Cardiac fibroblast (primary cell): ENCODE results near the gene SOCS2.

Experiments
- DNase-seq, 2 donors: peaks; one replicate each; pipeline versions ENCODE4 v3.0.0 to v3.0.0-alpha.2; 2010; ENCODE audit warnings: low read depth in 2 of 2
- H3K4me3 ChIP-seq, 2 donors: replicated peaks in 1 of 2; 1 replicate in 1 of 2; 2 replicates in 1 of 2; pipeline ENCODE4 v1.5.1; 2011; ENCODE audit warnings: low read depth in 2 of 2, low read length in 2 of 2, mild to moderate bottlenecking in 2 of 2, moderate library complexity in 1 of 2
- CTCF ChIP-seq: IDR thresholded peaks from one replicate; pipeline ENCODE4 v1.5.1; 2011; ENCODE audit warnings: low read depth, mild to moderate bottlenecking, low read length, inconsistent platforms

SOCS2 gene

GRCh38 chr12:93567174-93567573 lies 5.3 kb upstream of the SOCS2 start:
- no peak overlapping the region for H3K4me3 ChIP-seq

GRCh38 chr12:93568091-93568490 lies 4.4 kb upstream of the SOCS2 start:
- TF ChIP-seq CTCF = no peak
- no peak for DNase-seq
- H3K4me3 ChIP-seq = no peak overlapping the region

More at GRCh38 chr12:93567174-93567573, 5.3 kb upstream of the SOCS2 start:
- no peak for TF ChIP-seq CTCF
- peak in 1 of 2 donors; percentile 75 for DNase-seq

- DNase-seq = no peak
- no peak for TF ChIP-seq CTCF
- H3K4me3 ChIP-seq = peak overlapping the region; percentile 24 to 42
Measured at GRCh38 chr12:93569301-93569655, 3.2 kb upstream of the SOCS2 start.

- DNase-seq = peak; percentile 90 to 94
- peak; percentile 85 for TF ChIP-seq CTCF
- peak overlapping the region; percentile 70 to 83 for H3K4me3 ChIP-seq
Measured at GRCh38 chr12:93569656-93570551, 2.6 kb upstream of the SOCS2 start.

GRCh38 chr12:93570552-93571364 lies 1.7 kb upstream of the SOCS2 start:
- DNase-seq = peak; percentile 95 to 97

GRCh38 chr12:93571365-93571924 lies 1.0 kb upstream of the SOCS2 start:
- peak; percentile 2 for TF ChIP-seq CTCF
- H3K4me3 ChIP-seq = peak overlapping the region; percentile 70 to 83
- peak; percentile 48 to 72 for DNase-seq

More at GRCh38 chr12:93570552-93571364, 1.7 kb upstream of the SOCS2 start:
- TF ChIP-seq CTCF = no peak
- H3K4me3 ChIP-seq = peak overlapping the region; percentile 70 to 83
